Right atrium auricular region (tissue), 2 donors: Measurements from ENCODE around the gene ADGRV1. TPM values are rescaled to one million over a fixed set of nuclear protein-coding genes. Genes with fewer than 3 reads are reported as not detected.

Experiments
- DNase-seq: peaks from one replicate; pipeline ENCODE4 v3.0.0-alpha.2; 2019; ENCODE audit warnings: low spot score
- H3K27ac ChIP-seq, 2 donors: fragments of 200-600 bp; sonication (generic); 1 replicate in 1 of 2; 2 replicates in 1 of 2; pipeline ENCODE4 v1.5.1; 2016 to 2019
- H3K27me3 ChIP-seq, 2 donors: fragments of 200-600 bp; sonication (generic); one replicate each; pipeline versions ENCODE4 v1.5.1 to v1.6.0; 2017 to 2019
- H3K36me3 ChIP-seq: fragments of 200-600 bp; sonication (generic); one replicate; pipeline ENCODE4 v1.5.1; 2016
- H3K4me1 ChIP-seq, 2 donors: fragments of 200-600 bp; sonication (generic); one replicate each; pipeline versions ENCODE4 v1.5.1 to v1.6.0; 2017 to 2019
- H3K4me3 ChIP-seq, 2 donors: fragments of 200-600 bp; sonication (generic); 1 replicate in 1 of 2; 2 replicates in 1 of 2; pipeline ENCODE4 v1.5.1; 2017 to 2019; ENCODE audit warnings: mild to moderate bottlenecking in 1 of 2, moderate library complexity in 1 of 2
- H3K9me3 ChIP-seq, 2 donors: fragments of 200-600 bp; sonication (generic); one replicate each; pipeline ENCODE4 v1.5.1; 2019
- CTCF ChIP-seq, 2 donors: fragments of 200-600 bp; sonication (generic); IDR thresholded peaks; one replicate each; pipeline ENCODE4 v1.5.1; 2019; ENCODE audit warnings: antibody characterized with exemption in 2 of 2
- total RNA-seq, 2 donors: library from RNA; depleted of rRNA; stranded (reverse); fragments of >200 nt; gene quantifications; one replicate each; pipeline ENCODE4 v1.1.0, GENCODE V29; 2016

The ADGRV1 gene
- total RNA-seq, 2 donors from 2014 or later, result 1.4 to 1.8 TPM

- no peaks in the 10 kb centered on the region for H3K36me3 ChIP-seq
- no peak for DNase-seq
- H3K27me3 ChIP-seq, result no peaks in the 10 kb centered on the region
- no peaks in the 10 kb centered on the region for H3K4me1 ChIP-seq
- no peak overlapping the region for H3K4me3 ChIP-seq
- TF ChIP-seq CTCF (IDR thresholded peaks at IDR 0.05), result no peak
- no peak overlapping the region for H3K27ac ChIP-seq
- H3K9me3 ChIP-seq, result no peaks in the 10 kb centered on the region
These were observed 339.9 kb downstream of the ADGRV1 start for GRCh38 chr5:90898326-90899013.

DNA sequence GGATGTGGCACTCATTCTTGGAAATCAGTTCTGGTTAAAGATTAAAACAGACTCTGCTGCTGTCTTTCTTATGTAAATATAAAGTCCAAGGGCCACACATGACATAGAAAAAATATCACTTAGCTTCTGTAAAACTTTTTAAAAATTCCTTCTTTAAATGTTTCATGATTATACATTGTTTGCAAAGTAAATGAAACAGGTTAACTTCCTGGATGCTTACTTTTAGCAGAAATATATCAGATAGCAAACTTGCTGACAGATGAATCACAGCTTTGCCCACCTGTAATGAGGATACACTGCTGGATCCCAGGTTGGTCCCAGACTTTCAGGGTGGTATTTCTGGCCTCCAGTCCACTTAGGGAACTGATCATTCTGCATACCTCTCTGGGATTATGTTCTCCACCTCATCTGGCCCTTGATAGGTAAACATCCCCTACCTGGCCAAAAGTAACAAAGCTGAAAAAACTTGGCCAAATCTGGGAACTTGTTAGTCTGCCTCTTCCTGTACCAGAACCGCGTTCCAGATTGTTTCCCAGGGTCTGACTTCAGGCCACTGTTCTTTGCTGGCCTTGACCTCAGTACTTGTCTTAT lies 340.5 kb downstream of the ADGRV1 start:
- H3K4me3 ChIP-seq, result no peak overlapping the region
- no peaks in the 10 kb centered on the region for H3K4me1 ChIP-seq
- no peak overlapping the region for H3K27ac ChIP-seq
- no peaks in the 10 kb centered on the region for H3K9me3 ChIP-seq
- H3K36me3 ChIP-seq, result no peaks in the 10 kb centered on the region
- H3K27me3 ChIP-seq, result no peaks in the 10 kb centered on the region
- no peak for TF ChIP-seq CTCF (IDR thresholded peaks at IDR 0.05)
- no peak for DNase-seq

DNA sequence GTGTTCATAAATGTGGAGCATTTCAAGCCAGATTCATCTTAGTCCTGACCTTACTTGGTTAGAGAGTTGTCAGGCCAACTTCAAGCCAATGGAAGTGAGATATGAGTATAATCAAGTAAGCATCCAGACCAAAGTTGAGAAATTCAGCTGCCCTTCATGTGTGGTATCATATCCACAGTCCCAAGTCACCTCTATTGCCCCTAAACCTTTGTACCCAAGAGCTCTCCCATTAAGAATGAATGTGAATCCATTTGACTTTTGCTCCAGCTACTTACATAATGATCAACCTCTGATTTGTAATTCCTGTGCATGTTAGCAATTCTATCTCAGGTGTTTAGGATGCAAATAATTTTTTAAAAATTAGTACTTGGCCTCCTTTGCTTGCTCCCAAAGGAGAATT lies 342.7 kb downstream of the ADGRV1 start:
- H3K36me3 ChIP-seq, result no peaks in the 10 kb centered on the region
- no peaks in the 10 kb centered on the region for H3K4me1 ChIP-seq
- no peak overlapping the region for H3K4me3 ChIP-seq
- no peak for TF ChIP-seq CTCF (IDR thresholded peaks at IDR 0.05)
- no peak for DNase-seq
- H3K27me3 ChIP-seq, result no peaks in the 10 kb centered on the region
- H3K9me3 ChIP-seq, result no peaks in the 10 kb centered on the region
- no peak overlapping the region for H3K27ac ChIP-seq

DNA sequence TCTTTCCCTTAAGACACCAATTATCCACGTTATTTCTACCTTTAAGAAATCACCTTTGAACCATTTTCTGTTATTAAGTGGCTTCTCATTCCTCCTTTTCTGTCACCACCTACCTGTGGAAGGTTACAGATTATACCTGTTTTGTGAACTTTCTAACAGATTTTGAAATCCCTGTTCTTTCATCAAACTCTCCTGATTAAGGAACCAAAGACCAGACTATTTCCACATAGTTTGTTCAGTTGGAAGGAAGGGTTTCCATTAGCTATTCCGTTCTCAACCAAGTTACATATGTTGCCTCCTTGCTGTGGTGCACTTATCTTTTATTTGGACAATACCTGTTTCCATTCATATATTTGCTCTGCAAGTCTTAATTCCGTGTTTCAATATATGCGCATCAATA lies 343.6 kb downstream of the ADGRV1 start:
- H3K9me3 ChIP-seq, result no peaks in the 10 kb centered on the region
- DNase-seq, result no peak
- H3K27me3 ChIP-seq, result no peaks in the 10 kb centered on the region
- no peak overlapping the region for H3K27ac ChIP-seq
- TF ChIP-seq CTCF (IDR thresholded peaks at IDR 0.05), result no peak
- H3K4me3 ChIP-seq, result no peak overlapping the region
- H3K36me3 ChIP-seq, result no peaks in the 10 kb centered on the region
- no peaks in the 10 kb centered on the region for H3K4me1 ChIP-seq

- H3K9me3 ChIP-seq, result no peaks in the 10 kb centered on the region
- no peak for TF ChIP-seq CTCF (IDR thresholded peaks at IDR 0.05)
- no peak overlapping the region for H3K4me3 ChIP-seq
- no peak overlapping the region for H3K27ac ChIP-seq
- no peaks in the 10 kb centered on the region for H3K27me3 ChIP-seq
- no peaks in the 10 kb centered on the region for H3K4me1 ChIP-seq
- no peaks in the 10 kb centered on the region for H3K36me3 ChIP-seq
- DNase-seq, result no peak
These were observed 344.2 kb downstream of the ADGRV1 start for GRCh38 chr5:90902651-90903386.
